Measurements from ENCODE around the gene TRIOBP. TPM values are rescaled to one million over a fixed set of nuclear protein-coding genes. Genes with fewer than 3 reads are reported as not detected.
"Not testable (repeated sequence)": the region's sequence is repeated elsewhere in the genome, so short reads cannot be mapped to it uniquely, and the experiment has no call there.

Gene TRIOBP
- total and polyA plus RNA-seq, 5 donors = 82.1 to 105 (median 92.2) TPM

DNA sequence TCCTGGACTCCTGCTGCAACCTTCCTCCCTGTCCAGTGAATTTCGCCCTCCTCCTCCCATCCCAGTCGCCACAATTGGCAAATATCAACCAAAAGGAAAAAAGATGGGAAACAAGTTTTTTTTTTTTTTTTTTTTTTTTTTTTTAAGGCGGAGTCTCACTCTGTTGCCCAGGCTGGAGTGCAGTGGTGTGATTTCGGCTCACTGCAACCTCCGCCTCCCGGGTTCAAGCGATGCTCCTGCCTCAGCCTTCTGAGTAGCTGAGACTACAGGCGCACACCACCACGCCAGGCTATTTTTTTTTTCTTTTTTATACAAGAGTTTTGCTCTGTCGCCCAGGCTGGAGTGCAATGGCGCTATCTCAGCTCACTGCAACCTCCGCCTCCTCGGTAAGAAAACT is 590 bp upstream of the TRIOBP start:
- ATAC-seq; DNase-seq; intact Hi-C loops (cut with DNase I); H3K27ac ChIP-seq (ENCODE audit: low read length); H3K27me3 ChIP-seq (ENCODE audit: control insufficient read depth, insufficient read depth); H3K9me3 ChIP-seq (ENCODE audit: control insufficient read depth, low read length); H3K4me3 ChIP-seq (ENCODE audit: low read length); H3K4me1 ChIP-seq (ENCODE audit: control insufficient read depth, insufficient read depth, low read length): not testable (repeated sequence)
- WGBS = 26% methylated on average over 13 of the region's 13 CpGs

- no peaks in the 10 kb centered on the region for H3K27me3 ChIP-seq (ENCODE audit: control insufficient read depth, insufficient read depth)
- ATAC-seq (no peak), DNase-seq (no peak)
- no peaks in the 10 kb centered on the region for H3K4me1 ChIP-seq (ENCODE audit: control insufficient read depth, insufficient read depth, low read length)
- H3K4me3 ChIP-seq (ENCODE audit: low read length) = no peak overlapping the region
- intact Hi-C loops (cut with DNase I) = no loop called here
- H3K27ac ChIP-seq (ENCODE audit: low read length) = no peak overlapping the region
- no peaks in the 10 kb centered on the region for H3K9me3 ChIP-seq (ENCODE audit: control insufficient read depth, low read length)
- 54% methylated on average over 3 of the region's 3 CpGs for WGBS
Observed at GRCh38 chr22:37697538-37697835, 639 bp downstream of the TRIOBP start.

DNA sequence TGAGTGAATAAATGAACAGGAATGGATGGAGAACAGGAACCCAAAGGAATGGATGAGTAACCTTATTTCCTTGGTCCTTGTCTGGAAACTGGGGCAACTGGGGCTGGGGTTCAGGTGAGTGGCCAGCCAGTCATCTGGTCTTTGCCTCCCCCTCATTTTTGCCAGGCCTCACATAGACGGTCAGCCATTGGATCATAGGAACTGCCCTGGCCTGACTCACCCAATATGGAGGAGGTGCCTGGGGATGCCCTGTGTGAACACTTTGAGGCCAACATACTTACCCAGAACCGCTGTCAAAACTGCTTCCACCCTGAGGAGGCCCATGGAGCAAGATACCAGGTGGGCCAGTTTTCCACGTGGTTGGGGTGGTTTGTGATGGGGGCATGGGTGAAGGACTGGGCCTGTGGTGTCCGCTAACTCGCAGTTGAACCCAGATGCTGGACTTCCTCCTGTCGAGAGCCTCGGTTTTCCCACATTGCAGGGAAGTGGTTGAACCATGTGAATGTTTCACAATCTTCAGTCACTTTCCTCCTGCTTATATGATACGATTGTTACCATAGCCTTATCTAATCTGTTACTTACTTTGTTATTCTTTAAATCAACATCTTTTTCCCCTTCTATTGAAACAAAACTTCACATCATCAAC is 4.4 kb downstream of the TRIOBP start:
- ATAC-seq (no peak), DNase-seq (no peak)
- Histone ChIP-seq H3K4me3 (ENCODE audit: low read length) (no peak overlapping the region), H3K27ac (ENCODE audit: low read length) (no peak overlapping the region), H3K9me3 (ENCODE audit: control insufficient read depth, low read length) (no peaks in the 10 kb centered on the region), H3K4me1 (ENCODE audit: control insufficient read depth, insufficient read depth, low read length) (no peaks in the 10 kb centered on the region), H3K27me3 (ENCODE audit: control insufficient read depth, insufficient read depth) (no peaks in the 10 kb centered on the region)
- intact Hi-C loops (cut with DNase I) = loop anchor here in 1 of 4 donors (5.0 kb wide), 1 partner anchor 41 kb away; no protein-coding TSS in a partner anchor
- 61% methylated on average over 8 of the region's 8 CpGs for WGBS

GRCh38 chr22:37703906-37704305 is 7.1 kb downstream of the TRIOBP start:
- H3K27me3 ChIP-seq (ENCODE audit: control insufficient read depth, insufficient read depth) = no peaks in the 10 kb centered on the region
- H3K4me3 ChIP-seq (ENCODE audit: low read length) = no peak overlapping the region
- intact Hi-C loops (cut with DNase I) = loop anchor here in 1 of 4 donors (5.0 kb wide), 1 partner anchor 38 kb away; no protein-coding TSS in a partner anchor
- ATAC-seq (no peak), DNase-seq (no peak)
- no peaks in the 10 kb centered on the region for H3K4me1 ChIP-seq (ENCODE audit: control insufficient read depth, insufficient read depth, low read length)
- WGBS = 82% methylated on average over 7 of the region's 7 CpGs
- H3K27ac ChIP-seq (ENCODE audit: low read length) = no peak overlapping the region
- H3K9me3 ChIP-seq (ENCODE audit: control insufficient read depth, low read length) = no peaks in the 10 kb centered on the region

DNA sequence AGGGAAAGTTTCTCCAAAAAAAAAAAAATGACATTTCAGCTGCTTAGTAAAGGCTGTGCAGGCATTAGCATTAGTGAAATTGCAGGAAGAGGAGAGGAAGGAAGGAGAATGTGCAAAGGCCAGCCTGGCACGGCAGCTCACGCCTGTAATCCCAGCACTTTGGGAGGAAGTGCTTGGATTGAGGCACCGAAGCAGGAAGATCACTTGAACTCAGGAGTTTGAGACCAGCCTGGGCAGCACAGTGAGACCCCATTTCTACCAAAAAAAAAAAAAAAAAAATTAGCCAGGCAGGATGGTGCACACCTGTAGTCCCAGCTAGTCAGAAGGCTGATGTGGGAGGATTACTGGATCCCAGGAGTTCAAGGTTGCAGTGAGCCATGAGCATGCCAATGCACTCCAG is 7.8 kb downstream of the TRIOBP start:
- Histone ChIP-seq H3K4me1 (ENCODE audit: control insufficient read depth, insufficient read depth, low read length) (no peaks in the 10 kb centered on the region), H3K4me3 (ENCODE audit: low read length) (no peak overlapping the region), H3K27ac (ENCODE audit: low read length) (no peak overlapping the region), H3K27me3 (ENCODE audit: control insufficient read depth, insufficient read depth) (no peaks in the 10 kb centered on the region), H3K9me3 (ENCODE audit: control insufficient read depth, low read length) (no peaks in the 10 kb centered on the region)
- intact Hi-C loops (cut with DNase I) = loop anchor here in 1 of 4 donors (5.0 kb wide), 1 partner anchor 38 kb away; no protein-coding TSS in a partner anchor
- 65% methylated on average over 3 of the region's 3 CpGs for WGBS
- ATAC-seq (no peak), DNase-seq (no peak)

DNA sequence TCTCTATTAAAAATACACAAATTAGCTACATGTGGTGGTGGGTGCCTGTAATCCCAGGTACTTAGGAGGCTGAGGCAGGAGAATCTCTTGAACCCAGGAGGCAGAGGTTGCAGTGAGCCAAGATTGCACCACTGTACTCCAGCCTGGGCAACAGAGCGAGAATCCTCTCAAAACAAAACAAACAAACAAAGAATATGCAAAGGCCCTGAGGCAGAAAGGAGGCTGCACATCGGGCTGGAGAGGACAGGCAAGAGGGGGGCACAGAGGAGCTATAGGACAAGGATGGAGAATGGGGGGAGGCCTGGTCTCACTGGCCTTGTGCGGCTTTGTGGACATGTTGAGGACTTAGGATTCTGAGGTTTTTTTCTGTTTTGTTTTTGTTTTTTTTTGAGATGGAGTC is 8.4 kb downstream of the TRIOBP start:
- 97% methylated on average over 3 of the region's 3 CpGs for WGBS
- DNase-seq = no peak
- ATAC-seq = no peak
- Histone ChIP-seq H3K4me1 (ENCODE audit: control insufficient read depth, insufficient read depth, low read length) (no peaks in the 10 kb centered on the region), H3K27me3 (ENCODE audit: control insufficient read depth, insufficient read depth) (no peaks in the 10 kb centered on the region), H3K4me3 (ENCODE audit: low read length) (no peak overlapping the region), H3K27ac (ENCODE audit: low read length) (no peak overlapping the region), H3K9me3 (ENCODE audit: control insufficient read depth, low read length) (no peaks in the 10 kb centered on the region)
- intact Hi-C loops (cut with DNase I) = no loop called here

GRCh38 chr22:37708580-37709444 is 12.0 kb downstream of the TRIOBP start:
- ATAC-seq (peak; percentile 22 to 36), DNase-seq (peak in 1 of 3 donors; percentile 80)
- H3K9me3 ChIP-seq (ENCODE audit: control insufficient read depth, low read length) = no peaks in the 10 kb centered on the region
- no peak overlapping the region for H3K27ac ChIP-seq (ENCODE audit: low read length)
- WGBS = 73% methylated on average over 25 of the region's 25 CpGs
- intact Hi-C loops (cut with DNase I) = no loop called here
- no peaks in the 10 kb centered on the region for H3K27me3 ChIP-seq (ENCODE audit: control insufficient read depth, insufficient read depth)
- H3K4me3 ChIP-seq (ENCODE audit: low read length) = no peak overlapping the region
- H3K4me1 ChIP-seq (ENCODE audit: control insufficient read depth, insufficient read depth, low read length) = no peaks in the 10 kb centered on the region

GRCh38 chr22:37709445-37709765 is 12.6 kb downstream of the TRIOBP start:
- no peaks in the 10 kb centered on the region for H3K4me1 ChIP-seq (ENCODE audit: control insufficient read depth, insufficient read depth, low read length)

GRCh38 chr22:37710675-37711074 is 13.8 kb downstream of the TRIOBP start:
- Histone ChIP-seq H3K4me3 (ENCODE audit: low read length) (no peak overlapping the region), H3K27me3 (ENCODE audit: control insufficient read depth, insufficient read depth) (no peaks in the 10 kb centered on the region), H3K4me1 (ENCODE audit: control insufficient read depth, insufficient read depth, low read length) (no peaks in the 10 kb centered on the region), H3K9me3 (ENCODE audit: control insufficient read depth, low read length) (no peaks in the 10 kb centered on the region), H3K27ac (ENCODE audit: low read length) (no peak overlapping the region)
- intact Hi-C loops (cut with DNase I) = no loop called here
- DNase-seq = no peak
- ATAC-seq = peak in 1 of 2 donors; percentile 13
- WGBS = 92% methylated on average over 3 of the region's 3 CpGs

More at GRCh38 chr22:37709445-37709765, 12.6 kb downstream of the TRIOBP start:
- no peaks in the 10 kb centered on the region for H3K9me3 ChIP-seq (ENCODE audit: control insufficient read depth, low read length)
- H3K4me3 ChIP-seq (ENCODE audit: low read length) = no peak overlapping the region
- no peaks in the 10 kb centered on the region for H3K27me3 ChIP-seq (ENCODE audit: control insufficient read depth, insufficient read depth)
- peak in 1 of 2 donors; percentile 23 for ATAC-seq
- no peak for DNase-seq
- WGBS = 93% methylated on average over 15 of the region's 15 CpGs
- H3K27ac ChIP-seq (ENCODE audit: low read length) = no peak overlapping the region
- intact Hi-C loops (cut with DNase I) = no loop called here

- Histone ChIP-seq H3K27ac (ENCODE audit: low read length) (no peak overlapping the region), H3K27me3 (ENCODE audit: control insufficient read depth, insufficient read depth) (no peaks in the 10 kb centered on the region), H3K4me1 (ENCODE audit: control insufficient read depth, insufficient read depth, low read length) (no peaks in the 10 kb centered on the region), H3K9me3 (ENCODE audit: control insufficient read depth, low read length) (no peaks in the 10 kb centered on the region), H3K4me3 (ENCODE audit: low read length) (no peak overlapping the region)
- ATAC-seq (no peak), DNase-seq (no peak)
- intact Hi-C loops (cut with DNase I) = no loop called here
- WGBS = 86% methylated on average over 10 of the region's 10 CpGs
Observed at GRCh38 chr22:37711490-37711889, 14.6 kb downstream of the TRIOBP start.

- H3K4me3 ChIP-seq (ENCODE audit: low read length) = no peak overlapping the region
- H3K27me3 ChIP-seq (ENCODE audit: control insufficient read depth, insufficient read depth) = no peaks in the 10 kb centered on the region
- H3K4me1 ChIP-seq (ENCODE audit: control insufficient read depth, insufficient read depth, low read length) = no peaks in the 10 kb centered on the region
- no peak overlapping the region for H3K27ac ChIP-seq (ENCODE audit: low read length)
- DNase-seq (no peak), ATAC-seq (no peak)
- no peaks in the 10 kb centered on the region for H3K9me3 ChIP-seq (ENCODE audit: control insufficient read depth, low read length)
- WGBS = 92% methylated on average over 7 of the region's 7 CpGs
- intact Hi-C loops (cut with DNase I) = no loop called here
Observed at GRCh38 chr22:37713761-37714160, 16.9 kb downstream of the TRIOBP start.
